ENCODE results near the gene LARGE1.

Gene LARGE1

DNA sequence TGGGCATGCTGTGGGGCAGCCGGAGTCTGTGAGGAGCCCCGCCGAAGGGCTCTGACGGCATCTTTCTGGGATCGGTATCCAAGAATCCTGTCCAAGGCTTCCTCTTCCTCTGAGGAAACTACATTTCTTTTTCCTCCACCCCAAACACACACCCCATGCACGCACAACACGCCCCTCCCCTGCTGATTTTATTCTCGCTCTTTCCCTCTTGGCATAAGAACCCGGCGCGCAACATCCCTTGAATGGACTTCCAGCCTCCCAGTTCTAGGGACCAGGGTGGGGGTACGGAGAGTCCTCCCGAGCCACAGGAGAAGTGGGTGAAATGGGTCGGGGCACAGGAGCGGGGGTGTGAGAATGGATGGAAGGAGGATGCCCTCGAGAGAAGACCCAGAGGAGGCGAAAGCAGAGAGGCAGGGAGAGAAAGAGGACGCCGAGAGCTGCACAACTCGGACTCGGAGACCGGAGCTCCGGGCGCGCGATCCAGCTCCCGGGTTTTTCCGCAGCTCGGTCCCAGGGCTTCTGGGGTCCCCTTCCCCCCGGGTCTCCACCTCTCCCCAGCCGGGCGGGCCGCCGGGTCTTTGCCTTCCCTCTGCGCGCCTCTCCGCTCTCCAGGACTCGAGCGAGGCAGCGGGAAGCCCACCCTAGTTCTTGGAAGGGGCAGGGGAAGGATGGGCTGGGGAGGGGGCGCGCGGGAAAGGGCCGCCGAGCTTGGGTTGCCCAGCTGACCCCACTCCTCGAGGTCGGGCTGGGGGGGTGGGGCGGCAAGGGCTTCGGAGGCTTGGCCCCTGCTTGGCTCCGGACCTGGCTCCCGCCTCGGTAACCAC, 1.5 kb upstream of the LARGE1 start:
- Histone ChIP-seq H2AFZ (ENCODE audit: low read length) (no peak overlapping the region), H3K9ac (ENCODE audit: low read length) (peak overlapping the region; percentile 30; the same call in 1 of the 2 replicates), H3K4me1 (ENCODE audit: insufficient read depth, low read length, severe bottlenecking) (peaks cover 28% of the 10 kb centered on the region), H3K4me2 (ENCODE audit: low read length) (peak overlapping the region; percentile 92), H3K4me3 (ENCODE audit: low read depth, low read length, poor library complexity, severe bottlenecking) (peak overlapping the region; percentile 58), H4K20me1 (ENCODE audit: insufficient read depth, low read length) (no peaks in the 10 kb centered on the region), H3K79me2 (ENCODE audit: insufficient read depth, low read length) (no peaks in the 10 kb centered on the region), H3K36me3 (ENCODE audit: insufficient read depth, low read length) (no peaks in the 10 kb centered on the region), H3K27me3 (ENCODE audit: insufficient read depth, low read length) (no peaks in the 10 kb centered on the region), H3K9me2 (ENCODE audit: low read depth, low read length) (no peaks in the 10 kb centered on the region), H3K27ac (ENCODE audit: low read depth, low read length, poor library complexity, severe bottlenecking) (no peak overlapping the region), H3K9me3 (ENCODE audit: low read length) (no peaks in the 10 kb centered on the region), H3F3A (ENCODE audit: insufficient read depth, low read length) (no peaks in the 10 kb centered on the region)
- TF ChIP-seq EZH2 (IDR thresholded peaks at IDR 0.05; ENCODE audit: borderline replicate concordance, low read length), result no peak
- TF ChIP-seq, protein P1, sequence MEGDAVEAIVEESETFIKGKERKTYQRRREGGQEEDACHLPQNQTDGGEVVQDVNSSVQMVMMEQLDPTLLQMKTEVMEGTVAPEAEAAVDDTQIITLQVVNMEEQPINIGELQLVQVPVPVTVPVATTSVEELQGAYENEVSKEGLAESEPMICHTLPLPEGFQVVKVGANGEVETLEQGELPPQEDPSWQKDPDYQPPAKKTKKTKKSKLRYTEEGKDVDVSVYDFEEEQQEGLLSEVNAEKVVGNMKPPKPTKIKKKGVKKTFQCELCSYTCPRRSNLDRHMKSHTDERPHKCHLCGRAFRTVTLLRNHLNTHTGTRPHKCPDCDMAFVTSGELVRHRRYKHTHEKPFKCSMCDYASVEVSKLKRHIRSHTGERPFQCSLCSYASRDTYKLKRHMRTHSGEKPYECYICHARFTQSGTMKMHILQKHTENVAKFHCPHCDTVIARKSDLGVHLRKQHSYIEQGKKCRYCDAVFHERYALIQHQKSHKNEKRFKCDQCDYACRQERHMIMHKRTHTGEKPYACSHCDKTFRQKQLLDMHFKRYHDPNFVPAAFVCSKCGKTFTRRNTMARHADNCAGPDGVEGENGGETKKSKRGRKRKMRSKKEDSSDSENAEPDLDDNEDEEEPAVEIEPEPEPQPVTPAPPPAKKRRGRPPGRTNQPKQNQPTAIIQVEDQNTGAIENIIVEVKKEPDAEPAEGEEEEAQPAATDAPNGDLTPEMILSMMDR (IDR thresholded peaks at IDR 0.05; ENCODE audit: low read length), result no peak

DNA sequence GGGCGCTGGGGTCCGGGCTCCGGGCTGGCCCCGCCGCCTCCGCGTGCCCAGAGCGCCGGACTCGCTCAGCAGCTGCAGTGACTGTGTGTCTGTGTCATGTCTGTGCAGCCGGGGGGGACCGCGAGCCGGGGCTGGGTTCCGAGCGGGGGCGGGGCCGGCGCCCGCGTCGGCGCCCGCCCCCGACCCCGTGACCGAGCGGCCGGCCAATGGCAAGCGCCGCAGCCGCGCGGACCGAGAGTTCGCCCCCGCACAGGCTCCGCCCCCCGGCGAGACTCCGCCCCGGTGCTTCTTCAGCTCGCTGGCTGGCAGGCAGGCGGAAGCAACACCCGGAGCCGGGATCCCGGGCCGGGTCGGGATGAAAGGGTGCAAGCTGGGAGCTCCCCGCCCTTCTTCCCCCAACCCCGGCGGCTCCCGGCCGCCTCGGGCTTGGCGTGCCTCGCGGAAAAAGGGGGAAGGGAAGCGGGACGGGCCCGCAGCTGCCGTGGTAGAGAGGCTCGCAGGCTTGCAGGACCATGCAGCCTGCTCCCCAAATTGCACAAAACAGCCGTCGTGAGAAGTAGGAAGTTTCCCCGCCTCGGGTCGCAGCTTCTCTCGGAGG, 750 bp upstream of the LARGE1 start:
- Histone ChIP-seq H3K9me3 (ENCODE audit: low read length) (no peaks in the 10 kb centered on the region), H3K9me2 (ENCODE audit: low read depth, low read length) (no peaks in the 10 kb centered on the region), H4K20me1 (ENCODE audit: insufficient read depth, low read length) (no peaks in the 10 kb centered on the region), H3K36me3 (ENCODE audit: insufficient read depth, low read length) (no peaks in the 10 kb centered on the region), H3K27me3 (ENCODE audit: insufficient read depth, low read length) (no peaks in the 10 kb centered on the region), H3K4me1 (ENCODE audit: insufficient read depth, low read length, severe bottlenecking) (peaks cover 28% of the 10 kb centered on the region), H3K4me2 (ENCODE audit: low read length) (peak overlapping the region; percentile 92), H2AFZ (ENCODE audit: low read length) (no peak overlapping the region), H3K79me2 (ENCODE audit: insufficient read depth, low read length) (no peaks in the 10 kb centered on the region), H3K9ac (ENCODE audit: low read length) (peak overlapping the region; percentile 30; the same call in 1 of the 2 replicates), H3K27ac (ENCODE audit: low read depth, low read length, poor library complexity, severe bottlenecking) (no peak overlapping the region), H3K4me3 (ENCODE audit: low read depth, low read length, poor library complexity, severe bottlenecking) (peak overlapping the region; percentile 58), H3F3A (ENCODE audit: insufficient read depth, low read length) (no peaks in the 10 kb centered on the region)
- TF ChIP-seq, protein P1 (IDR thresholded peaks at IDR 0.05; ENCODE audit: low read length), result no peak
- no peak for TF ChIP-seq EZH2 (IDR thresholded peaks at IDR 0.05; ENCODE audit: borderline replicate concordance, low read length)

DNA sequence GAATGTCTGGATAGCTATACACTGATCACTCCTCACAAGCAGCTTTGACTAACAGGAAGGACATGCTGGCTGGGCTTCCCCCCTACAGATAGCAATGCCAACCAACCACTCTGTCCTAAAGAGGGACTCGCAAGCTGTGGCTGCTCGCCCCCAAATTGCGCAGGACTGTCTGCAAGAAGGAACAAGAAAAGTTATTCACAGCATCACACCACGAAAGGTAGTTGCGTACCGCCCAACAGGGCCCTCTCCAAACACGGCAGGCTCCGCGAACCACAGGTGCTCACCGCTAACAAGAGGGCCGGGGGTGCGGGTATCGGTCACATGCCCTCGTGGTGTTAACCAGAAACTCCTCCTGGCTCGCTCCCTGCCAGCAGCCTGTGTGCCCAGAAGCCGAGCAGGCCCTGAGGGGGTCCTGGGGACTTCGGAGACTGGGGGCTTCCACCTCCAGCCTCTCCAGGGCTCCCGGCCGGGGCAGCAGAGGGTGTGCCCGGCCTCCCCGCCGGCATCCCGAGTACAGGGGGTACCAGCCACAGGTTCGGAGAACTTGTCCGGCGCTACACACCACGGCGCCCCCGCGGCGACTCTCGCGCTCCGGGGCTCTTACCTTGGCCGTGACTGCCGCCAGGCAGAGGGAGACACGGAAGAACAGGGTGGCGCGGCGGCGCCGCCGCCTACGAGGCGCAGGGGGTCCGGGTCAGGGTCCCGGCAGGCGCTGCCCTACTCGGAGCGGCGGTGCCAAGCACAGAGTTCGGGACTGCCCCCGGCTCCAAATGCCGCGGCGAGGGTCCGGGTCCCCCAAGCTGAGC, 682 bp downstream of the LARGE1 start:
- H3K9me3 ChIP-seq (ENCODE audit: low read length), result no peaks in the 10 kb centered on the region
- H3K79me2 ChIP-seq (ENCODE audit: insufficient read depth, low read length), result no peaks in the 10 kb centered on the region
- H3K27me3 ChIP-seq (ENCODE audit: insufficient read depth, low read length), result no peaks in the 10 kb centered on the region
- no peak overlapping the region for H3K27ac ChIP-seq (ENCODE audit: low read depth, low read length, poor library complexity, severe bottlenecking)
- peak overlapping the region; percentile 66 for H3K4me2 ChIP-seq (ENCODE audit: low read length)
- no peaks in the 10 kb centered on the region for H3K9me2 ChIP-seq (ENCODE audit: low read depth, low read length)
- peak overlapping the region; percentile 70 for H3K4me3 ChIP-seq (ENCODE audit: low read depth, low read length, poor library complexity, severe bottlenecking)
- H4K20me1 ChIP-seq (ENCODE audit: insufficient read depth, low read length), result no peaks in the 10 kb centered on the region
- peaks cover 28% of the 10 kb centered on the region for H3K4me1 ChIP-seq (ENCODE audit: insufficient read depth, low read length, severe bottlenecking)
- H2AFZ ChIP-seq (ENCODE audit: low read length), result no peak overlapping the region
- H3K9ac ChIP-seq (ENCODE audit: low read length), result peak overlapping the region; percentile 62
- no peaks in the 10 kb centered on the region for H3K36me3 ChIP-seq (ENCODE audit: insufficient read depth, low read length)
- no peak for TF ChIP-seq EZH2 (IDR thresholded peaks at IDR 0.05; ENCODE audit: borderline replicate concordance, low read length)
- TF ChIP-seq, protein P1 (IDR thresholded peaks at IDR 0.05; ENCODE audit: low read length), result no peak
- H3F3A ChIP-seq (ENCODE audit: insufficient read depth, low read length), result no peaks in the 10 kb centered on the region
